Measurements from ENCODE around the gene CMTM6.
"Not testable (repeated sequence)": the region's sequence is repeated elsewhere in the genome, so short reads cannot be mapped to it uniquely, and the experiment has no call there.

CMTM6 gene

DNA sequence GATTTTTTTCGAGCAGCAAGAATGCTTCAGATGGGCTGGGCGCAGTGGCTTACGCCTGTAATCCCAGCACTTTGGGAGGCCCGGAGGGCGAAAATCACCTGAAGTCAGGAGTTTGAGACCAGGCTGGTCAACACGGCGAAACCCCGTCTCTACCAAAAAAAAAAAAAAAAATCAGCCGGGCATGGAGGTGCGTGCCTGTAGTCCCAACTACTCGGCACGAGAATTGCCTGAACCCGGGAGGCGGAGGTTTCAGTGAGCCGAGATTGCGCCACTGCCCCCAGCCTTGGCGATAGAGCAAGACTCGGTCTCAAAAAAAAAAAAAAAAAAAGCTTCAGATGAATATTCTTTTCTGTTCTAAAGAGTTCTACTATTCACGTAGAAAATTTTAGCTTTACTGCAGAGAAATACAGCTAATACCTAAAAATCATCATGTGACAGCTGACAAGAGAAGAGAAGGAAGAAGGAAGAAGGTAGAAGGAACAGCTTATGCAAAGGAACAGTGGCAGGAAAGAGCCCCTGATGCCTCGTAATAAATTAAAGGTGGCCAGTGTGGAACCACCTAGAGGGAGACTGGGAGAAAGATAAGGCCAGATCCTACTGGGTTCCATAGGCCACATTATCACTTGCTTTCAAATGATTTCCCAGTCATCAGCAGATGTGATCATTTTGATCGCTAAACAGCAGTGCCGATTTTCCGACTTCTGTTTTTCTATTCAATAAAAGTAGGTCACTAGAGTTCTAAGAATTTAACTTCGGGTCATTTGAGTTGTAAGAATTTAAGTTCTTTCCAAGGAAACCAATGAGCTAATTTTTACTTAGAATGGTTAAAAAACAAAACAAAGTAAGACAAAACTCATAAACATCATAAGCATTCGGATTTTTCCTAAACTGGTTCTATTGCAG, 1.5 kb downstream of the CMTM6 start:
- intact Hi-C loops (cut with DNase I), result loop anchor here (5.0 kb wide), 1 partner anchor 66 kb away; no protein-coding TSS in a partner anchor
- DNase-seq, result no peak

DNA sequence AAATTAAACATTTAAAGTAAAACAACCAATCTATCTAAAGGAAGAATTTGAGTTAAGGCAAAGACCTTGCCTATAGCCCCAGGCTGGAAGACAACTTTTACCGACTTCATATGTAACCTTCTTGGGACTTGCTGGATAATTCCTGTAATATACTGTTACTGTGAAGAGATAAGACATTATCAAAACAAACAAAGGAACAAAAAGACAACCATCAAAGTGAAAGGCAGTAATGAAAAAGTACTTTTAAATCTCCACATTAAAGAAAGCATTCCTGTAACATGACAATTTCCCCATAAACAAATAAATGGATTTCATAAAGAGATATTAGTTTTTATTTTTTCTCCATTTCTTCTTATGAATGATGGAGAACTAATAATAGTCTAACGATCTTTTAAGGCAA, 2.4 kb downstream of the CMTM6 start:
- no peak for DNase-seq
- intact Hi-C loops (cut with DNase I), result loop anchor here (5.0 kb wide), 1 partner anchor 67 kb away; no protein-coding TSS in a partner anchor

DNA sequence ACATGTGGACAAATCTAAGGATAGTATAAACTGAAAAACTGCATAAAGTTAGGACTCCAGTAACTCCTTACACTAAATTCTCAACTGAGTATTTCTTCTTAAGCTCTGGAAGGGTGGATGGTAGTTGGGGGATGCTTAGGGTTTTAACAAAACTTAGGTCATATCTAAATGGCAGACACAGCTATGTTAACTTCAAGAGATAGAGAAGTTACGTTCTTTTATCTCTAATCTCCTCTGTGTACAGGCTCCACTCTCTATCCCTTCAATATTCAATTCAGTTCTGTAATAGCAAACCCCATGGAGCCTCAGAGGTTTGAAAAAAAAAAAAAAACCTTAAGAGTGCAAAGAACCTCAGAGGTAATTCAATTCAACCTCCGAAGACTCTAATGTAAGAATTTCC, 3.1 kb downstream of the CMTM6 start:
- intact Hi-C loops (cut with DNase I), result no loop called here
- DNase-seq, result no peak

DNA sequence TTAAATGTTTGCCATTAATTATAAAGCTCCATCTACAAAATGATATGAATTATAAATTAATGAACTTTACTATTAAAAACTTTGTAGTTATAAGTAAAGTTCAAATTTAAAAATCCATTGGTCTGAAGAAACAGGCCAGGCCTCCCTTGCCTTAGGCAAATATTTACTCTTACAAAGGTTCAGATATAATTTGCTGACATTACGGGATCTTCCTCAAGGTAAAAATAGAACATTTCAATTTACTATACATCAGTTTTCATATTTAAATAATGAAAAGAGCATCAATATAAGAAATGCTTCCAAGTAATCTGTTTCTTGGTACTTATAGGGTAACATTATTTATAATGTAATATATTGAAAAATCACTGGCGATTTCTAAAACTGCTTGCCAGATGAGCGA, 3.7 kb downstream of the CMTM6 start:
- intact Hi-C loops (cut with DNase I), result no loop called here

DNA sequence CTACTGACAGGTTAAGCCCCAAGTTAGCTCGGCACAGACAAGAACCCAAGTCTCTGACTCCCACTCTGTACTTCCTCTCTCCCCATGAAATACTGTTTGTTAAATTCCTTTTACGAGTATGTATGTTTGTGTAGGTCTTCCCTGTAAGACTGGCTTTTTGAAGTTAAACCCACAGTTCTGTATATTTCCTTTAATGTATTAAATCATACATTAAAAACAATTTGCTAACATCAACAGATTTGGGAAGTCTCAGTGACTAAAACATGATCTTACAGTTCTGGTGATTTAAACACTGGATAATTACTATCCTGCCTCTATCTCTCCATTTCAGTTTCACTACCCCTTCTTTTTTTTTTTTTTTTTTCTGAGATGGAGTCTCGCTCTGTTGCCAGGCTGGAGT, 4.4 kb downstream of the CMTM6 start:
- no peak for DNase-seq

More for the DNA sequence above, 3.7 kb downstream of the CMTM6 start:
- no peak for DNase-seq

DNA sequence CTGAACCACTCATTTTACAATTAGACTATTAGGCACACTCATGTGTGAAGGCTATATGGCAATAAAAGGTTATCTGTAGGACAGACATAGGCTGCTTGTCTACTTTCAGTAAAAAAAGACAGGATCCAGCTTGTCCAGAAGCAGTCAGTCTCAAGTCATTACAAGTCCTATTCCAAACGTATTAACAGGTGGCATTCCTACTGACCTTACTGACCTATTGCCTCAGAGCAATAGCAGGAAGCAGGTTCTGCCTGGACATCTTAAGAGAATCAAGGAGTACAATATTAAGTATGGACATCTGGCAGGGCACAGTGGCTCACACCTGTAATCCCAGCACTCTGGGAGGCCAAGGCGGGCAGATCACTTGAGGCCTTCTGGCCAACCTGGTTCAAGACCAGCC, 7.0 kb downstream of the CMTM6 start:
- no peak for DNase-seq
- intact Hi-C loops (cut with DNase I), result no loop called here

More for the DNA sequence above, 4.4 kb downstream of the CMTM6 start:
- intact Hi-C loops (cut with DNase I), result no loop called here

DNA sequence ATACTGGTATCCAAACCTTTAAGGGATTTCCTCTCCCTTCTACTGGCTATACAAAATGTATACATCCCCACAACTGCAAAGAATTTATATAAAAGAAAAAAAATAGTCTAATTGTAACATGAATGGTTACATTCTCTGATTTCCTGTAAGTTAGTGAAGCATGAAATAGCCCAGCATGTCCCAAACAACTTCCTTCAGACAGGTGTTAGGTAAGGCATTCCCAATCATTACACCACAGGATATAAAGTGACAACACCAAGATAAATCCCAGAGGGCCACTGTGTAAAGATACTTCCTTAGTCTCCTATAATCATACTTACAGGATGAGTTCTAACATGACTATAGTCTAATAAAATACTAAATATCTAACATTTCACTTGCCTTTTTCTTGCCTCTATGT, 7.6 kb downstream of the CMTM6 start:
- DNase-seq, result no peak
- intact Hi-C loops (cut with DNase I), result no loop called here

DNA sequence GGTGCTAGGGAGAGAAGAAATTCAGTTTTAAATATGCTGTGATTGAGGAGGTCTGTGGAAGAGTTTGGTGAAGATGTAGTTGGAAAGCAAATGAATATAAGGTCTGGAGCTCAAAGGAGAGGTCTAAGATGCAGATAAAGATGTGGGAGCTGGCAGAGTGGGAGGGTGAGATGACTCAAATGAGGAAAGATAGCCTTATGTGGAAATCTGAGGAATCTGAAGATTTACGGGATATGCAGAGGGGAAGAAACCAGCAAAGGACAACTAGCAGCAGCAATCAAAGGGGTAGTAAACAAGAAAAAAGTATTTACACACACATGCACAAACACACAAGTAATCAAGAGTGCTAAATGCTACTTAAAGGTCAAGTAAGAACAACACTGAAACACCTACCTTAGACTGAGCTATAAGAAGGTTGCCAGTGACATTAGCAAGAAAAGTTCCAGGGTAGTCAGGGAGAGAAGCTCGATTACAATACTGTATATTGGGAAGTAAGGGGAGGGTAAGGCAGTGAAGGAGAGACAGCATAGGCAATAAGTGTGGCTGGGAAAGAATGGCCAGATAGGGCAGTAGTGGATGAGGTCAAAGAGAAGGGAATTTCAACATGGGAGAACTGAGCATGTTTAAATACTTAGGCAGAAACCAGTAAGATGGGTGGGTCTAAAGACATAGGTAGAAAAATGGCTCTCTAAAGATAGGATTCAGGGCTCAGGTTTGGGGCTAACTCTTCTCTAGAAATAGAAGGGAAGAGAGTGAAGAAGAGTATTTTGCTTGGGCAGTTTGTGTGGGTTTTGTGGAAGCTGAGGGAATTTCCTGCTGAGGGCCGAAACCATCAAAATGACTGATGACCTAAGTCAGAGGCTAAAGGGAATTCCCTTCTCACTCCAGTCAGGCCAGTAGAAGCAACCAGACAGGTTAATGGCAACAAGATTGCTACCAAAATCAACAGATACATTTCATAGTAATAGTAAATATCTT, 8.9 kb downstream of the CMTM6 start:
- DNase-seq, result no peak

DNA sequence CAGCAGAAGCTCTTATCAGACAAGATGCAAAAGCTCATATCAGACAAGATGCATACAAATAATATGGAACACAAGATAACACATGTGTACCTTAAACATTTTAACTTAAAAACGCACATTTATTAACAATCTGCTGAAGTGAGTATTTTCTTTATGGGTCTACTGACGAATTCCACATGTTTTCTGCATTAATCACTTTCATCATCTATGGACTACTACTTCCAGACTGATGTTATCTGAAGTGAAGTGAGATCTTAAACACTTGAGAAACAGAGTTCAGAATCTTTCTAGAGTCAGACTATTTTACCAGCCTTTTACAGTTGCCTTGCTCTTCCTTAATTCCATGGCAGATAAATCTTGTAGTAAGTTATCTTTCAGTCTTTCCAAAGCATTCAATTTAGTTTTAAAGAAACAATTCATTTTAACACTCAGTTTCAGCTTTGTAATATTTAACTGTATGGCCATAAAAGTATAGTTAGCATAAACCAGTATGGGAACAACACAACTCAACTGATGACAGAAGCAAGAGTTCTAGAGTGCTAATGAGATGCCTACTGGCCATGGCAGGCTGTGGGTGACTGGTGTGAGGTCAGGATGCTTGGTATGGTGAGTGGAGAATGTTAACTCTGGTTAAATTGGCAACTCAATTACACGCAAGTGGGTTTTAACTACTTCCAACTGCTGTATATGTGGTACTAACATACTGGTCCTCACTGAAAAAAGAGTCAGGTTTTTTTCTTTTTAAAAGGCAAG, 9.8 kb downstream of the CMTM6 start:
- DNase-seq, result no peak
- intact Hi-C loops (cut with DNase I), result no loop called here

More for the DNA sequence above, 8.9 kb downstream of the CMTM6 start:
- intact Hi-C loops (cut with DNase I), result no loop called here

DNA sequence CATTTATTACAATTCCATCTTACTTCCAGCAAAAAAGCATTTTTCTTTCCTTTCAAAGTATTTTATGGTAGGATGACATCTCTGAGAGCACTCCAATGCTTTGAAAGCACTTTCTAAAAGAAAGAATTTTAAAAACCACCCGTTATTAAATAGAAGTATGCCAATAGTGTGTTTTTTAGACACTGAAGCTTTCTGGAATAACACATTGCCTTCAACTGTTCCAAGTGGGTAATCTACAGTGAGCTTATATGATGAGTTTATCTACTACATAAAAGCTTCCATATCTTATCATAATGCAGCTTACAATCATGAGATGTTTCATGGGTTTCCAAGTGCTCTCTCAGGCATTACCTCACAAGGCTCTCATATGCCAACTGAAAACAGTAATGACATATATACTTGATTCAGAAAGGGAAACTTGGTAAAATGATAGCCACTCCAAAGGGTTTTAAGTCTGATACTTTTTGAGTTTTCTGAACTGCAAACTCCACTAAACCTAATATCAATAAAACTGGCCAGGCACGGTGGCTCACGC, 14.1 kb downstream of the CMTM6 start:
- no peak for DNase-seq

DNA sequence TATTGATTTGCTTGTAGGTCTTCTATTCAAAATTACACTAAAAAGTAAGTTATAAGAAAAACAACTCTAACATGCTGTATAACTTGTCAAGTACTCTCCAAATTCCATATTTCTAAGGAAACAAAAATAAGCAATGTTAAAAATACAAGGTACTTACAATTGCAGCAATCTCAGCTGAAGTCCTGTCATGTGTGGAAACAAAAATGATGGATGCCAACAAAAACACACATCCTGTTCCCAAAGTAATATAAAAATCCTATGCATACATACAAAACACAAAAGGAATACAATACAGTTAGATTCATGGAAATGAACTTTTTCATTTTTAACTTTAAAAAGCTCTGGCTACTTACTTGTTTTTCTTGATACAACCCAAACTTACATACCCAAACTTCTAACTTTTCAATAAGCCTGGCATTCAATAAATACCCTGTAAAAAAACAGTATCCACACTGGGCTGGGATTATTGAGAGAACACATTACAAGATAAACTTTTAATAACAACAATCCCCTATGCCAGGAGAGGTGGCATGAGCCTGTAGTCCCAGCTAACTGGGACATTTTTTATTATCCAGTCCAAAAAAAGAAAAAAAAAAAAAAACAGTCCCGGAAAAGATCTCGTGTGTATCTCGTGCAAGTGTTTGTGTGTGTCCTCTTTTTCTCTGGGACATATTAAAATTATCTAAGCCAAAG, 14.7 kb downstream of the CMTM6 start:
- DNase-seq, result no peak
- intact Hi-C loops (cut with DNase I), result no loop called here

More for the DNA sequence above, 14.1 kb downstream of the CMTM6 start:
- intact Hi-C loops (cut with DNase I), result no loop called here

DNA sequence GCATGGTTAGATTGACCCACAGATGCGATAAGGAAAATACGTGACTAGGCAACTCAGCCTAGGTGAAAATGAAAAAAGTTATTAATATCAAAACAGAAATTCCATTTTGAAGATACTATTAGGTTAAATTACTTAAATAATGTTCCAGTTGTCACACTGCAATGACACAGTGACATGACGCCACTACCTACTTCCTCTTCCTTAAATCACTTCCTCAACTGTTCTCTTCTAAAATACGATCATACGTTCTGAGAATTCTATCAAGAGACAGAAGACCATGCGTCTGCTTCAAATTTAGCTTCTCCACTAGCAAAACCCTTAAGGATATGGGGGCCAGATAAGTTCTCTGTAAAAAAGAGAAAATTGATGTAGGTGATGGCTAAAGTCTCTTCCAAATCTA, 18.2 kb downstream of the CMTM6 start:
- DNase-seq, result no peak
- intact Hi-C loops (cut with DNase I), result no loop called here

DNA sequence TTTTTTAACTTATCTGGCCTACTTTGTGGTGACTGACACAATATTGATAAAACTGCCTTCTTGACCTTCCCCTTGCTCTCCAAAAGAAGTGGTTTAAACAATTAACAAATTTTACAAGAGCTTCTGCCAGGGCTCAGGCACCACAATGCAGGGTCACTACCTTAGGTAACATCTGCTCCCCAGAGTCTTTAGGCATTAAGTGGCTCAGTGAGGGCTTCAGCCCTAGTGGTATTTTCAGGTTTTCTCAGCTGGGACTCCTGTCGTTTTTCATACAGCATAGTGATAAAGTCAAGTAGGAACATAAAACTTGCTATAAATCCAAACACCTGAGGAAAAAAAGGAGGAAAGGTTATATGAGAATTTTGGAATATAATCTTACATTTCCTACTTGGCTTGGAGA, 18.9 kb downstream of the CMTM6 start:
- intact Hi-C loops (cut with DNase I), result no loop called here
- DNase-seq, result no peak

DNA sequence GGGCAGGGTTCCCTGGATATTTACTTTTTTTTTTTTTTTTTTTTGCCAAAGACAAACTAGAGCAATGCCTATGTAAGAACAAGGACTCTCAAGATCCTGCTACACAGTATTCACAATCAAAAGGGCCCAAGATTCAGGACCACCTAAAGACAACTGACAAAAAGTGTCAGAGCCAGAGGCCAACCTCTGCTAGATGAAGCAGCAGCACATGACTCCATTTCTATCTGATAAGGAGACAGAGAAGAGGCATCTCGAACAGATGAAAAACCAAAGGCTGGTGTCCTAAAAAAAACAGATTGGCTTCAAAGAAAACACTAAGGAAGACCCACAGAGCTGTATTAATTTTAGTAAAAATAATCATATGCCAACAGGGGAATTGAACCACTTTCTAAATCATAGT, 20.0 kb downstream of the CMTM6 start:
- no peak for DNase-seq
- intact Hi-C loops (cut with DNase I), result no loop called here

DNA sequence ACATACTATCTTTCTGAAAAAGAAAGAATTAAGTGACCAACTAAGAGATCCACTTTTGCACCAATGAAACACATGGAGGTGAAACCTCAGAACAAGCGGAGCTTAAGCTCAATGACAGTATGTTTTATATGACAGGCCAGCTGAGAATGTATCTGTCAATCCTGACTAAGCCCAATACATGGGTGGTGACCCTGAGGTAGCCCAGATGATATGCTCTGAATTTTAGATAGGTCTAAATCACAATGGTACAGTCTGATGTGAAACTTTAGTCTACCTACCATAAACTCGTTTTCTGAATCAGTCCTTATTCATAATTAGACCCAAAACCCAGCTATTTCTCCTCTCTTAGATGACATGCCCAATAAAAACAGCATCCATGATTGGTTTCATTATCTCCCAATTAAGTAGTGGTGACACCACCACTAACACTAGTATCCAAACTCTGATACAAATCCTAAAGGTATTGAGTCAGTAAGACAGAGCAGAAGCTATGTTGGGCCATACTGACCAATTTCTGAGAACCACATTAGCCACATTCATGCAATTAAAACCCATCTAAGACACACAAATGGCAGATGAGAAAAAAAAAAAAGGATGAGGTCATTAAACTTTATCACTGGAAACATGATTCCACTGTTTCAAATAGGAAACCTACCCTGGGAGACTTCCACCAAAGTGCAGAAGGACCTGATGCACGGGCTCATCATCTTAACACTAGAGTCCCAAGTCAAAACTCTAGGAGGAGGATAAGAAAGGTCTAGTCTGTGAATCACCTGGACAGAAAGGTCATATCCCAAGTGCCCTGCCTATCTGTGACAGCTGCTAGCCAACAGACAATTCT, 20.6 kb downstream of the CMTM6 start:
- intact Hi-C loops (cut with DNase I), result no loop called here

DNA sequence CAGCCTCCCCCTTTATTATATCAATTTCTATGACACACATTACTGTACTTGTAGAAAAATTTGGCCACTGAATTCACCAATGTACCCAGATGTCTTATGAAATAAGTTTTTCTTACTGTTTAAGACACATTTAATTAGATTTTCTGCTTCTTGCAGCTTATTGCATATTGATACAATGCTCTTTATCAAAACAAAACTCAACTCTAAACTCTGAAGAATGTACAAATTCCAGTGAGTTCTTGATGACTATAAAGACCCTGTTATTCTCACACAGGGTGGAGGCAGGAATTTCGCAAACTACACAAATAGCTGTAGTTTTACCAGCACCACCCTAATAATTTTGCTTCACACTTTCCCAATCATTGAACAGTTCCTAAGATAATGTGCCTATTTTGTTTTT, 22.0 kb downstream of the CMTM6 start:
- intact Hi-C loops (cut with DNase I), result no loop called here
- DNase-seq, result no peak

More for the DNA sequence above, 20.6 kb downstream of the CMTM6 start:
- no peak for DNase-seq

DNA sequence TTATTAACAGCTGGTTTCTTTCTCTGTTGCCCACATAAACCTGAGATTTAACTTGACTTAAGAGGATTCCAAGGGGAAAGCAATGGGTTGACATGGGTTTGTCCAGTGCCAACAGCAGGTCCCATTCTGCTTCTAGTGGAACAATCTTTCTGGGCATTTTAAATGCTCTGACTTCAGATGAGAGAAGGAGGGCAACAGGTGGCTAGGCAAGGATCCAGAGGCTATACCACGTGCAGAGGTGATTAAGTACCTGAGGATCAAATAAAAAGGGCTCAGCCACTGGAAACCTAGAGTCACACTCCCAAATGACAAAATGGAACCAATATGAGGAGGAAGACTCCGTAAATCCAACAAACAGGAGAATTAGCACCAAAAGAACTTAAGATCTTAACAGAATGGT, 28.5 kb downstream of the CMTM6 start:
- intact Hi-C loops (cut with DNase I), result no loop called here

DNA sequence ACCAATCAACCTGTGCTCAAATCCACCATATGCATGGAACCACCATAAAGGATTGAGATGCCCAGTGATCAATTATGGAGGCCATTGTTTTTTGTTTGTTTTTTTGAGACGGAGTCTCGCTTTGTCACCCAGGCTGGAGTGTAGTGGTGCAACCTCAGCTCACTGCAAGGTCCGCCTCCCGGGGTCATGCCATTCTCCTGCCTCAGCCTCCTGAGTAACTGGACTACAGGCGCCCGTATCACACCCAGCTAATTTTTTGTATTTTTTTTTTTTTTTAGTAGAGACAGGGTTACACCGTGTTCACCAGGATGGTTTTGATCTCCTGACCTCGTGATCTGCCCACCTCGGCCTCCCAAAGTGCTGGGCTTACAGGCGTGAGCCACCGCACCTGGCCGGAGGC, 30.5 kb downstream of the CMTM6 start:
- intact Hi-C loops (cut with DNase I); DNase-seq: not testable (repeated sequence)

More for the DNA sequence above, 28.5 kb downstream of the CMTM6 start:
- no peak for DNase-seq

DNA sequence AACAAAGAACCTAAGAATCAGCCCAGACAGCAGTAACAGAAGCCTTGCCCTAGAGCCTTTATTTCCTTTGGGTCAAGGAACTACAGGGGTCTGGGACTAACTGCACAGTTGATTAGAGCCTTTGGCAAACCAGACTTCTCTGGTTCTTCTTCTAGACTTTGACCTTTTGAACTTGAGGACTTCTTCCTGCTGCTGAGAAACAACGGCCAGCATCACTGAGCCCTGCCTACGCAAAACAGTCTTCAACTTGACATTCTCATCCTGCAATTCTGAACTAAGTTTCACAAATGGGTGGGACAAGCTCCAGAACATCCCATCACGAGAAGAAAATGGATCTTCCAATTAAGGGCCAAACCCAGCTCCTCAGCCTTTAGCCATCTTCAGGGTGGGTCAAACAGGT, 31.4 kb downstream of the CMTM6 start:
- intact Hi-C loops (cut with DNase I), result no loop called here
- no peak for DNase-seq

Data from posterior cingulate gyrus (tissue), 11 donors.